Measurements from ENCODE around the gene HDAC11. TPM values are rescaled to one million over a fixed set of nuclear protein-coding genes. Genes with fewer than 3 reads are reported as not detected.

Gene HDAC11
- total RNA-seq, 2 donors from 2014 or later, result 24.0 to 36.1 TPM

- Histone ChIP-seq H3K4me3 (no peak overlapping the region), H3K9ac (ENCODE audit: low read depth in 2 of 2, low read length in 2 of 2) (no peak overlapping the region), H3K9me3 (no peaks in the 10 kb centered on the region), H3K36me3 (no peaks in the 10 kb centered on the region), H3K27ac (no peak overlapping the region), H3K4me1 (no peaks in the 10 kb centered on the region), H3K27me3 (peaks cover 8% of the 10 kb centered on the region)
- TF ChIP-seq, protein P1, sequence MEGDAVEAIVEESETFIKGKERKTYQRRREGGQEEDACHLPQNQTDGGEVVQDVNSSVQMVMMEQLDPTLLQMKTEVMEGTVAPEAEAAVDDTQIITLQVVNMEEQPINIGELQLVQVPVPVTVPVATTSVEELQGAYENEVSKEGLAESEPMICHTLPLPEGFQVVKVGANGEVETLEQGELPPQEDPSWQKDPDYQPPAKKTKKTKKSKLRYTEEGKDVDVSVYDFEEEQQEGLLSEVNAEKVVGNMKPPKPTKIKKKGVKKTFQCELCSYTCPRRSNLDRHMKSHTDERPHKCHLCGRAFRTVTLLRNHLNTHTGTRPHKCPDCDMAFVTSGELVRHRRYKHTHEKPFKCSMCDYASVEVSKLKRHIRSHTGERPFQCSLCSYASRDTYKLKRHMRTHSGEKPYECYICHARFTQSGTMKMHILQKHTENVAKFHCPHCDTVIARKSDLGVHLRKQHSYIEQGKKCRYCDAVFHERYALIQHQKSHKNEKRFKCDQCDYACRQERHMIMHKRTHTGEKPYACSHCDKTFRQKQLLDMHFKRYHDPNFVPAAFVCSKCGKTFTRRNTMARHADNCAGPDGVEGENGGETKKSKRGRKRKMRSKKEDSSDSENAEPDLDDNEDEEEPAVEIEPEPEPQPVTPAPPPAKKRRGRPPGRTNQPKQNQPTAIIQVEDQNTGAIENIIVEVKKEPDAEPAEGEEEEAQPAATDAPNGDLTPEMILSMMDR (IDR thresholded peaks at IDR 0.05), result no peak
- intact Hi-C loops (cut with DNase I), result no loop called here
- no peak for DNase-seq
Measured at GRCh38 chr3:13544951-13545651, 65.0 kb downstream of the HDAC11 start.

GRCh38 chr3:13545952-13546454 lies 65.9 kb downstream of the HDAC11 start:
- Histone ChIP-seq H3K27me3 (peaks cover 8% of the 10 kb centered on the region), H3K4me3 (no peak overlapping the region), H3K36me3 (no peaks in the 10 kb centered on the region), H3K4me1 (no peaks in the 10 kb centered on the region), H3K9me3 (no peaks in the 10 kb centered on the region), H3K9ac (ENCODE audit: low read depth in 2 of 2, low read length in 2 of 2) (no peak overlapping the region), H3K27ac (no peak overlapping the region)
- intact Hi-C loops (cut with DNase I), result no loop called here
- TF ChIP-seq, protein P1 (IDR thresholded peaks at IDR 0.05), result no peak
- DNase-seq, result no peak

DNA sequence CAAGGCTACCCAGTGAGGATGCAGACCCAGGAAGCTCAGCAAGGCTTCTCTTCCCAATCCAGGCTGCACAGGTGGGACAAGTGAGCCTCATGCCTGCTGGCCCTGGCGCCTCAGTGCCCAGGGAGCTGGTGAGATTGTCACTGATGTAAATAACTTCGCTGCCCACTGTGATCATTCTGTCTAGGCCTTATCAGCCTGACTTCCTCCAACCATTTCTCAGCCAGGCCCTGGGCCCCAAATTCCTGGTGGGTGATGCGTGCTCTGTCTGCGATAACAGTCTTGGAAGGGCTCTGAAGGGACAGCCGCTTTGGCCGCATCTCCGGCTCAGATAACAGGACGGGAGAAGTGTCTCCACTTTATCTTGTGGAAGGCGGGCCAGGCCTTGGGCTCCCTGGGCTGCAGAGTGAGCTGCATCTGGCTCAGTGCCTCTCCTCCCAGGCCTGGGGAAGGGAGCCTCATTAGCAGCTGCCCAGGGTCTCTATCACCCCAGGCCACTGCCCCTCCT lies 66.6 kb downstream of the HDAC11 start:
- Histone ChIP-seq H3K27ac (no peak overlapping the region), H3K4me3 (no peak overlapping the region), H3K36me3 (no peaks in the 10 kb centered on the region), H3K4me1 (no peaks in the 10 kb centered on the region), H3K9ac (ENCODE audit: low read depth in 2 of 2, low read length in 2 of 2) (no peak overlapping the region), H3K9me3 (no peaks in the 10 kb centered on the region), H3K27me3 (peaks cover 8% of the 10 kb centered on the region)
- DNase-seq, result no peak
- intact Hi-C loops (cut with DNase I), result no loop called here
- TF ChIP-seq, protein P1 (IDR thresholded peaks at IDR 0.05), result no peak

GRCh38 chr3:13547591-13548371 lies 67.7 kb downstream of the HDAC11 start:
- Histone ChIP-seq H3K9ac (ENCODE audit: low read depth in 2 of 2, low read length in 2 of 2) (no peak overlapping the region), H3K4me1 (no peaks in the 10 kb centered on the region), H3K9me3 (no peaks in the 10 kb centered on the region), H3K27ac (no peak overlapping the region), H3K36me3 (no peaks in the 10 kb centered on the region), H3K27me3 (peaks cover 8% of the 10 kb centered on the region), H3K4me3 (no peak overlapping the region)
- intact Hi-C loops (cut with DNase I), result no loop called here
- DNase-seq, result no peak
- TF ChIP-seq, protein P1 (IDR thresholded peaks at IDR 0.05), result no peak

GRCh38 chr3:13548696-13549622 lies 68.9 kb downstream of the HDAC11 start, which contains the start of gene FBLN2:
Gene FBLN2 (plus strand): TSS chr3:13549125. CDS start chr3:13570356, 21,231 bp downstream.
- H3K27ac ChIP-seq, result no peak within 1 kb of the TSS
- peaks cover 8% of the 10 kb centered on the region for H3K27me3 ChIP-seq
- intact Hi-C loops (cut with DNase I), result no loop called here

More at GRCh38 chr3:13548696-13549622, 68.9 kb downstream of the HDAC11 start, which contains the start of gene FBLN2:
- Histone ChIP-seq H3K4me3 (no peak within 1 kb of the TSS), H3K36me3 (no peaks in the 10 kb centered on the region), H3K9me3 (no peaks in the 10 kb centered on the region), H3K9ac (ENCODE audit: low read depth in 2 of 2, low read length in 2 of 2) (no peak within 1 kb of the TSS), H3K4me1 (no peaks in the 10 kb centered on the region)
- DNase-seq, result no peak
- TF ChIP-seq, protein P1 (IDR thresholded peaks at IDR 0.05), result no peak

Measured in colonic mucosa (tissue), 4 donors.